Measurements from ENCODE around the gene DEXI. TPM values are rescaled to one million over a fixed set of nuclear protein-coding genes. Genes with fewer than 3 reads are reported as not detected.

Gene DEXI
- 35.6 and 38.0 TPM in 2 replicates for total RNA-seq

GRCh38 chr16:10942352-10943063, at the start of gene DEXI:
DEXI (minus strand) TSS chr16:10942468; CDS start chr16:10942005, 463 bp downstream.
- Mint-ChIP-seq H3K36me3 (ENCODE audit: low read depth) (peaks cover 26% of the 10 kb centered on the region), H3K4me1 (peaks cover 67% of the 10 kb centered on the region), H3K27ac (peak within 1 kb of the TSS; percentile 87), H3K4me3 (peak within 1 kb of the TSS; percentile 96), H3K9me3 (no peaks in the 10 kb centered on the region), H3K27me3 (no peaks in the 10 kb centered on the region)
- intact Hi-C loops (cut with micrococcal nuclease), result loop anchor here (5.0 kb wide), 3 partner anchors 800 to 1140 kb away; partner anchors contain the start of genes GSPT1 and TXNDC11
- DNase-seq, result peak; percentile 99

- DNase-seq, result peak; percentile 51
- H3K4me3 Mint-ChIP-seq, result no peak overlapping the region
- H3K4me1 Mint-ChIP-seq, result peaks cover 80% of the 10 kb centered on the region
- H3K27me3 Mint-ChIP-seq, result no peaks in the 10 kb centered on the region
- peak overlapping the region; percentile 86 for H3K27ac Mint-ChIP-seq
- peaks cover 53% of the 10 kb centered on the region for H3K36me3 Mint-ChIP-seq (ENCODE audit: low read depth)
- intact Hi-C loops (cut with micrococcal nuclease), result no loop called here
- peaks cover 6% of the 10 kb centered on the region for H3K9me3 Mint-ChIP-seq
These were observed 48.1 kb upstream of the DEXI start for GRCh38 chr16:10990378-10990777.

GRCh38 chr16:10989559-10989958, 47.3 kb upstream of the DEXI start:
- Mint-ChIP-seq H3K4me3 (peak overlapping the region; percentile 66), H3K9me3 (peaks cover 6% of the 10 kb centered on the region), H3K27ac (peak overlapping the region; percentile 92), H3K4me1 (peaks cover 76% of the 10 kb centered on the region), H3K36me3 (ENCODE audit: low read depth) (peaks cover 52% of the 10 kb centered on the region), H3K27me3 (no peaks in the 10 kb centered on the region)
- intact Hi-C loops (cut with micrococcal nuclease), result loop anchor here (2.0 kb wide), 1 partner anchor 85 kb away; no protein-coding TSS in a partner anchor
- DNase-seq, result peak; percentile 56

- Mint-ChIP-seq H3K4me3 (peak overlapping the region; percentile 66), H3K9me3 (peaks cover 6% of the 10 kb centered on the region), H3K27me3 (no peaks in the 10 kb centered on the region), H3K4me1 (peaks cover 76% of the 10 kb centered on the region), H3K27ac (peak overlapping the region; percentile 92), H3K36me3 (ENCODE audit: low read depth) (peaks cover 52% of the 10 kb centered on the region)
- intact Hi-C loops (cut with micrococcal nuclease), result loop anchor here (1.0 to 2.0 kb wide), 10 partner anchors 24 to 266 kb away; no protein-coding TSS in a partner anchor
- no peak for DNase-seq
These were observed 46.6 kb upstream of the DEXI start for GRCh38 chr16:10988879-10989278.

DNA sequence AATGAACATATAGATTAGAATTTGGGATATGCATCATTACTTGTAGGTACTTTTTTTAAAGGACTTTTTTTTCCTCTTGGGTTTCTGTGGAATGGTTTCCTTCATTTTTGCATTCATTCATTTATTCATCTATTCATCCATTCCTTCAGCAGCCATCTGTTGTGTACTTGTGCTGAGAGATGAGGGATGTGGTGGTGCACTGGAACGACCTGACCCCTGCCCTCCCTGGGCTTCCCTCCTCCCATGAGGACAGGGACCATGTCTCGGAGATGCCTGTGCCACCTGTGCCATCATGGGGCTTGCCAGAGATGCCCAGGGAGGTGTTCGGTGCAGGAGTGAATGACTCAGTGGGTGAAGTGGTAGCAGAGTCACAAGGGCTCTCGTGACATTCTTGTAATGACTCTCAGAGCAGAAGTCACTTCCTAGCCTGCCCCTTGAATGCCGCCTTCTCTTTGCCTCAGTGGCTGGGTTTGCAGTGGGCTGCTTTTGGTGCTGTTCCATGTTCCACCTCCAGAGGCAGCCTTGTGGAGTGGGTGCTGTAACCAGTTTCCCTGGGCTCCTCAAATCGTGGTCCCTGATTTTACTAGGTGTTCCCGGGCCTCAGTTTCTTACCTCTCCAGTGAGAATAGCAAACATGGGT, 46.0 kb upstream of the DEXI start:
- H3K27me3 Mint-ChIP-seq, result no peaks in the 10 kb centered on the region

DNA sequence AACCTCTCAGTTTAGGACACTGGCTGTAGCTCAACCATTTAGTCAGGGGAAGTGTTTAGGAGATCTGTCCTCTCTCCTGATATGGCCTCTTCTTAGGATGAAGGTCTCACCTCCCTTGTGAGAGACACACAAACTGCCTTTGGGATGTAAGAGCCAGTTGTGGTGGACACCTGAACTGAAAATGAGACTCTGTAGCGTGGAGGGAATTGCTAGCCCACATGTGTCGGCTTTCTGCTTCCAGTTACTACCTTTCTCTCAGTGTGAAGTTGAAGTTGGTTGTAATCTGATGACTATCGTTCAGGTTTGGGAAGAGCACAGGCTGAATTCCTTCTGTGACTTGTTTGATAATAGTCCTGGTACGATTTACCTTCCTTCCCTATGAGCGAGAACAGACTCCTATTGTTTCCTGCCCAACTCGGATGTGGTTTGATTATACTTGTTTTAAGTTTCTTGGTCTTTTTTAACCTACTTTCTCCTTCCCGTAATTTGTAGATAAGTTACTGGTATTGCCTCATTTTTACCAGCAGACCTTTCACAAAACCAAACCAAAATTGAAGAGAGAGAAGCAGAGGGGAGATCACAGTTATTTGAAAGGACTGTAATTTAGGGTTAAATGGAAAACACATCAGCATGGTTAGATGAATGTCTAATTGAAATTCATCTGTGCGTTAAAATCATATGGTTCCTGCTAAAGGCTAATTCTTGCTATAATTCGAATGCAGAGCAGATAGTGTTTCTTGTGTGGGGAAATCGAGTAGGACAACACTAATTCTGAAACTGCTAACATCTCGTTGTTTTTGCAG, 45.3 kb upstream of the DEXI start:
- Mint-ChIP-seq H3K9me3 (peaks cover 6% of the 10 kb centered on the region), H3K4me1 (peaks cover 79% of the 10 kb centered on the region), H3K27ac (peak overlapping the region; percentile 92), H3K36me3 (ENCODE audit: low read depth) (peaks cover 48% of the 10 kb centered on the region), H3K27me3 (no peaks in the 10 kb centered on the region), H3K4me3 (peak overlapping the region; percentile 66)
- DNase-seq, result peak; percentile 74
- intact Hi-C loops (cut with micrococcal nuclease), result loop anchor here (1.0 to 2.0 kb wide), 10 partner anchors 22 to 268 kb away; no protein-coding TSS in a partner anchor

More for the DNA sequence above, 46.0 kb upstream of the DEXI start:
- peak overlapping the region; percentile 66 for H3K4me3 Mint-ChIP-seq
- H3K4me1 Mint-ChIP-seq, result peaks cover 79% of the 10 kb centered on the region
- H3K9me3 Mint-ChIP-seq, result peaks cover 6% of the 10 kb centered on the region
- intact Hi-C loops (cut with micrococcal nuclease), result loop anchor here (1.0 to 2.0 kb wide), 10 partner anchors 23 to 267 kb away; no protein-coding TSS in a partner anchor
- H3K27ac Mint-ChIP-seq, result peak overlapping the region; percentile 92
- peak; percentile 89 for DNase-seq
- H3K36me3 Mint-ChIP-seq (ENCODE audit: low read depth), result peaks cover 49% of the 10 kb centered on the region

DNA sequence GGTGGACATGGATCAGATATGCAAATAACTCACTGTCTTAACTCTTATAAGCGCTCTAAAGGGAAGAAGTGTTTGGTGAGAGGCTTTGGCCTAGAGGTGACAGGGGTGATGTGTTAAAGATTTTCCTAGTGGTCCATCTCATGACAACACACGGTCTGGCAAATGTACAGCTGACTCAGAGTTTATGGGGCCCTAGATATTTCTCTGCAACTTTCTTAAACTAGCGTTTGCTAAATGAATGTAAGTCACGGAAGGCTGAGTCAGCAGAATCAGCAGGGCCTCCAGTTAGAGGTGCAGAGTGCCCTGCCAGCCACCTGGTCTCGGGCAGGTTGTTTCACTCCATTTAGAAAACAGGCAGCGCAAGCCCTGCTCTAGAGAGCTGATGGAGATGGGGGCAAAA, 42.2 kb upstream of the DEXI start:
- Mint-ChIP-seq H3K4me3 (no peak overlapping the region), H3K36me3 (ENCODE audit: low read depth) (peaks cover 36% of the 10 kb centered on the region), H3K27me3 (no peaks in the 10 kb centered on the region), H3K27ac (peak overlapping the region; percentile 40), H3K9me3 (no peaks in the 10 kb centered on the region), H3K4me1 (peaks cover 60% of the 10 kb centered on the region)
- no peak for DNase-seq
- intact Hi-C loops (cut with micrococcal nuclease), result no loop called here

DNA sequence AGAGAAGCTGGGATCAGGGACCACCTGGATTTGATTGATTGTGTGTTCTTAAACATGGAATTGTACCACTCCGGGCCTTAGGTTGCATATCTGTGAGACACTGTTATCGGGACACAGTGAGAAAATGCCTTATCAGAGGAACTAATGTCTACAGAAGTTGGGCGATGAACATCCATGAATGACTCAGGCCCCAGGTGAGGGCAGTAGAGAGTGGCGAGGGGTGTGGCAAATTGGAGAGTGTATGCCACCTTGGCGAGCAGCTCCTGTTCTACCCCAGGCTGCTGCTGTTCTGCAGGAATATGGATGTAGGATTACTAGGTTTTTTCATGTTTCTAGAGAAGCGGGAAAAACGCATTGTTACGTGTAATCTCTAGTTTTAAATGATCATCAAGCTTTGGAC, 40.9 kb upstream of the DEXI start:
- intact Hi-C loops (cut with micrococcal nuclease), result no loop called here
- Mint-ChIP-seq H3K4me3 (no peak overlapping the region), H3K4me1 (peaks cover 59% of the 10 kb centered on the region), H3K9me3 (no peaks in the 10 kb centered on the region), H3K27me3 (no peaks in the 10 kb centered on the region), H3K36me3 (ENCODE audit: low read depth) (peaks cover 44% of the 10 kb centered on the region), H3K27ac (no peak overlapping the region)
- DNase-seq, result no peak

GRCh38 chr16:10982465-10983150, 40.3 kb upstream of the DEXI start:
- Mint-ChIP-seq H3K27me3 (no peaks in the 10 kb centered on the region), H3K27ac (peak overlapping the region; percentile 63), H3K36me3 (ENCODE audit: low read depth) (peaks cover 47% of the 10 kb centered on the region), H3K9me3 (no peaks in the 10 kb centered on the region), H3K4me1 (peaks cover 59% of the 10 kb centered on the region), H3K4me3 (peak overlapping the region; percentile 12)
- intact Hi-C loops (cut with micrococcal nuclease), result no loop called here
- DNase-seq, result no peak

GRCh38 chr16:10981697-10982216, 39.5 kb upstream of the DEXI start:
- Mint-ChIP-seq H3K4me1 (peaks cover 60% of the 10 kb centered on the region), H3K27ac (no peak overlapping the region), H3K9me3 (no peaks in the 10 kb centered on the region), H3K27me3 (no peaks in the 10 kb centered on the region), H3K36me3 (ENCODE audit: low read depth) (peaks cover 51% of the 10 kb centered on the region), H3K4me3 (no peak overlapping the region)
- intact Hi-C loops (cut with micrococcal nuclease), result no loop called here
- peak; percentile 86 for DNase-seq

- intact Hi-C loops (cut with micrococcal nuclease), result no loop called here
- Mint-ChIP-seq H3K9me3 (no peaks in the 10 kb centered on the region), H3K4me3 (no peak overlapping the region), H3K27me3 (no peaks in the 10 kb centered on the region), H3K4me1 (peaks cover 59% of the 10 kb centered on the region), H3K36me3 (ENCODE audit: low read depth) (peaks cover 47% of the 10 kb centered on the region), H3K27ac (no peak overlapping the region)
- no peak for DNase-seq
These were observed 38.5 kb upstream of the DEXI start for GRCh38 chr16:10980813-10981212.

- H3K4me1 Mint-ChIP-seq, result peaks cover 61% of the 10 kb centered on the region
- peaks cover 46% of the 10 kb centered on the region for H3K36me3 Mint-ChIP-seq (ENCODE audit: low read depth)
- no peak for DNase-seq
- H3K27ac Mint-ChIP-seq, result no peak overlapping the region
- H3K4me3 Mint-ChIP-seq, result no peak overlapping the region
- no peaks in the 10 kb centered on the region for H3K27me3 Mint-ChIP-seq
- no peaks in the 10 kb centered on the region for H3K9me3 Mint-ChIP-seq
- intact Hi-C loops (cut with micrococcal nuclease), result no loop called here
These were observed 37.7 kb upstream of the DEXI start for GRCh38 chr16:10979717-10980601.

Measured in activated CD4-positive, alpha-beta T cell treated with anti-CD3 and anti-CD28 coated beads, Interleukin-2, amount 10 ng/mL, durations not matched to agents 24 days and 14 days (primary cell).